HepG2 (cell line): ENCODE measurements around the gene APC2. TPM values are rescaled to one million over a fixed set of nuclear protein-coding genes. Genes with fewer than 3 reads are reported as not detected.

Source experiments
- AKNA ChIP-seq: sonication (generic); formaldehyde crosslinking; IDR thresholded peaks from 2 replicates; pipeline ENCODE4 v1.4.0; 2020; ENCODE audit warnings: missing genetic modification reagents, borderline replicate concordance
- FOXA3 ChIP-seq: IDR thresholded peaks from 2 replicates; pipeline ENCODE4 v1.6.1; 2016; ENCODE audit warnings: missing genetic modification reagents, missing compliant biosample characterization
- KDM4B ChIP-seq: sonication (generic); formaldehyde crosslinking; IDR thresholded peaks from 2 replicates; pipeline ENCODE4 v1.4.0; 2020; ENCODE audit warnings: missing genetic modification reagents
- KDM5A ChIP-seq: fragments of 200-600 bp; sonication (generic); IDR thresholded peaks from 2 replicates; pipeline ENCODE4 v1.7.0; 2018; ENCODE audit warnings: antibody characterized with exemption, mild to moderate bottlenecking, low read length, borderline replicate concordance
- ZNF780A ChIP-seq: sonication (generic); formaldehyde crosslinking; IDR thresholded peaks from 2 replicates; pipeline ENCODE4 v1.8.0; 2022; ENCODE audit warnings: mild to moderate bottlenecking, missing genetic modification reagents, moderate library complexity
- polyA plus RNA-seq, 8 experiments: library from polyadenylated mRNA; depleted of rRNA in 3 of 8; stranded (reverse) in 7 of 8; unstranded in 1 of 8; fragments of >200 nt; fragmentation: Illumina TruSeq in 4 of 8; extraction: Trizol in 4 of 8; gene quantifications; 2 replicates each; pipeline versions ENCODE4 v1.2.1 to v1.2.3, GENCODE V29; 2011 to 2016; ENCODE audit warnings: low read depth in 4 of 8, missing spikeins in 1 of 8, mixed read lengths in 1 of 8; ENCODE audit not compliant: insufficient read depth in 1 of 8
- total RNA-seq, 5 experiments: library from RNA; depleted of rRNA; stranded (reverse); fragments of >200 nt; fragmentation: Illumina TruSeq; extraction: Trizol; gene quantifications; 2 replicates each; pipeline ENCODE4 v1.2.3, GENCODE V29; 2016; ENCODE audit warnings: low read depth in 1 of 5
- TF ChIP-seq, protein P1 (sequence below): sonication (generic); formaldehyde crosslinking; IDR thresholded peaks from 2 replicates; pipeline ENCODE4 v1.4.0; 2020; ENCODE audit warnings: missing genetic modification reagents
- TF ChIP-seq, protein P2 (sequence below): sonication (generic); formaldehyde crosslinking; IDR thresholded peaks from 2 replicates; pipeline ENCODE4 v1.4.0; 2020; ENCODE audit warnings: missing genetic modification reagents

Gene APC2
- total and polyA plus RNA-seq, 2 of the 13 experiments (the other 11 are each of a cell fraction or from before 2014, with no cell fraction given), result 0.08 to 0.22 TPM

DNA sequence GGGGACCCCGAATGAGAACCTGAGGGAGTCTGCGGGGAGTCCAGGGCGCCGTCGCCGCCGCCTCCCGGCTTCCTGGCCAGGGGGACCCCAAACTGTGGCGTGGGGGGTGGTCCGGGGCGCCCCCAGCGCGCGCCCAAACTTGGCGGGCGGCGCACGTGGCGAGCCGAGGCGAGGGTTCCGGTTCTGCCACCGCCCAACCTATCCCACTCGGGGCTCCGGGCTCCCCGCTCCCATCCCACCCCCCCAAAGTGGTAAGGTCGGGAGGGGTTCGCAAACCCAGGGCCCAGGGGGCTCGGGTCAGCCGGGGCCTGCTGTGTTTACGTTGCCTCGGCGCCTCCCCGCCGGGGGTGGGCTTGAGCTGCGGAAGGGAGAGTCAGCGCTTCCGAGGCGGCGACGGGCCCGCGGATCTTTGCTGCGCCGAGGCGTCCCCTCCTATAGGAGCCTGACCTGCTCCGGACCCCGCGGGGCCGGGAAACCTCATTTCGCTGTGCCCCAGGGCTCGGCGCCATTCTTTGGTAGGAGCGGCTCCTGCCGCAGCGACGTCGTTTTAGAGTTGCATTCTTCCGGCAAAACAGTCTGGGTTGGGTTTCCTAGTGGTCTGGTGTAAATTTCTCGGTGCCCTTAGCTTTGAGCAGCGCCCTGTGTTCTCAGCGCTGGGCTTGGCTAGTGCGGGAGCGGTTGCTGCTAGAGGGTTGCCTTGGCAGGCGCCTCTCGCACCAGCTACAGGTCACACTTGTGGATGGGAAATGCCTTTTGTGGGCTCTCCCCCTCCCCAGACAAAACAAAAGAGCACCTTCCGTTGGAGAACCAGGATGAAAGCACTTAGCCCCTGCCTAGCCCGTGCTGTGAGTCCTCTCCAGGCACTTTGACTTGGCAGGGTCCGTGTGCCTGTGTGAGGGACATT is 41.4 kb upstream of the APC2 start (continued):
- TF ChIP-seq FOXA3 (0 out of 2 replicates have a peak, but pooled peaks have one; percentile 18), KDM5A (no peak), KDM4B (CRISPR knock-in tag) (0 out of 2 replicates have a peak, but pooled peaks have one; percentile 40), AKNA (no peak), ZNF780A (CRISPR knock-in tag) (no peak)
- TF ChIP-seq, protein P1, sequence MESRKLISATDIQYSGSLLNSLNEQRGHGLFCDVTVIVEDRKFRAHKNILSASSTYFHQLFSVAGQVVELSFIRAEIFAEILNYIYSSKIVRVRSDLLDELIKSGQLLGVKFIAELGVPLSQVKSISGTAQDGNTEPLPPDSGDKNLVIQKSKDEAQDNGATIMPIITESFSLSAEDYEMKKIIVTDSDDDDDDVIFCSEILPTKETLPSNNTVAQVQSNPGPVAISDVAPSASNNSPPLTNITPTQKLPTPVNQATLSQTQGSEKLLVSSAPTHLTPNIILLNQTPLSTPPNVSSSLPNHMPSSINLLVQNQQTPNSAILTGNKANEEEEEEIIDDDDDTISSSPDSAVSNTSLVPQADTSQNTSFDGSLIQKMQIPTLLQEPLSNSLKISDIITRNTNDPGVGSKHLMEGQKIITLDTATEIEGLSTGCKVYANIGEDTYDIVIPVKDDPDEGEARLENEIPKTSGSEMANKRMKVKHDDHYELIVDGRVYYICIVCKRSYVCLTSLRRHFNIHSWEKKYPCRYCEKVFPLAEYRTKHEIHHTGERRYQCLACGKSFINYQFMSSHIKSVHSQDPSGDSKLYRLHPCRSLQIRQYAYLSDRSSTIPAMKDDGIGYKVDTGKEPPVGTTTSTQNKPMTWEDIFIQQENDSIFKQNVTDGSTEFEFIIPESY (CRISPR knock-in tag), result no peak
- TF ChIP-seq, protein P2, sequence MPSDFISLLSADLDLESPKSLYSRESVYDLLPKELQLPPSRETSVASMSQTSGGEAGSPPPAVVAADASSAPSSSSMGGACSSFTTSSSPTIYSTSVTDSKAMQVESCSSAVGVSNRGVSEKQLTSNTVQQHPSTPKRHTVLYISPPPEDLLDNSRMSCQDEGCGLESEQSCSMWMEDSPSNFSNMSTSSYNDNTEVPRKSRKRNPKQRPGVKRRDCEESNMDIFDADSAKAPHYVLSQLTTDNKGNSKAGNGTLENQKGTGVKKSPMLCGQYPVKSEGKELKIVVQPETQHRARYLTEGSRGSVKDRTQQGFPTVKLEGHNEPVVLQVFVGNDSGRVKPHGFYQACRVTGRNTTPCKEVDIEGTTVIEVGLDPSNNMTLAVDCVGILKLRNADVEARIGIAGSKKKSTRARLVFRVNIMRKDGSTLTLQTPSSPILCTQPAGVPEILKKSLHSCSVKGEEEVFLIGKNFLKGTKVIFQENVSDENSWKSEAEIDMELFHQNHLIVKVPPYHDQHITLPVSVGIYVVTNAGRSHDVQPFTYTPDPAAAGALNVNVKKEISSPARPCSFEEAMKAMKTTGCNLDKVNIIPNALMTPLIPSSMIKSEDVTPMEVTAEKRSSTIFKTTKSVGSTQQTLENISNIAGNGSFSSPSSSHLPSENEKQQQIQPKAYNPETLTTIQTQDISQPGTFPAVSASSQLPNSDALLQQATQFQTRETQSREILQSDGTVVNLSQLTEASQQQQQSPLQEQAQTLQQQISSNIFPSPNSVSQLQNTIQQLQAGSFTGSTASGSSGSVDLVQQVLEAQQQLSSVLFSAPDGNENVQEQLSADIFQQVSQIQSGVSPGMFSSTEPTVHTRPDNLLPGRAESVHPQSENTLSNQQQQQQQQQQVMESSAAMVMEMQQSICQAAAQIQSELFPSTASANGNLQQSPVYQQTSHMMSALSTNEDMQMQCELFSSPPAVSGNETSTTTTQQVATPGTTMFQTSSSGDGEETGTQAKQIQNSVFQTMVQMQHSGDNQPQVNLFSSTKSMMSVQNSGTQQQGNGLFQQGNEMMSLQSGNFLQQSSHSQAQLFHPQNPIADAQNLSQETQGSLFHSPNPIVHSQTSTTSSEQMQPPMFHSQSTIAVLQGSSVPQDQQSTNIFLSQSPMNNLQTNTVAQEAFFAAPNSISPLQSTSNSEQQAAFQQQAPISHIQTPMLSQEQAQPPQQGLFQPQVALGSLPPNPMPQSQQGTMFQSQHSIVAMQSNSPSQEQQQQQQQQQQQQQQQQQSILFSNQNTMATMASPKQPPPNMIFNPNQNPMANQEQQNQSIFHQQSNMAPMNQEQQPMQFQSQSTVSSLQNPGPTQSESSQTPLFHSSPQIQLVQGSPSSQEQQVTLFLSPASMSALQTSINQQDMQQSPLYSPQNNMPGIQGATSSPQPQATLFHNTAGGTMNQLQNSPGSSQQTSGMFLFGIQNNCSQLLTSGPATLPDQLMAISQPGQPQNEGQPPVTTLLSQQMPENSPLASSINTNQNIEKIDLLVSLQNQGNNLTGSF, result no peak
